Right atrium auricular region (tissue), 2 donors: ENCODE results near the gene GALNT10. TPM values are rescaled to one million over a fixed set of nuclear protein-coding genes. Genes with fewer than 3 reads are reported as not detected.

Experiments
- DNase-seq: peaks from one replicate; pipeline ENCODE4 v3.0.0-alpha.2; 2019; ENCODE audit warnings: low spot score
- H3K27ac ChIP-seq, 2 donors: fragments of 200-600 bp; sonication (generic); 1 replicate in 1 of 2; 2 replicates in 1 of 2; pipeline ENCODE4 v1.5.1; 2016 to 2019
- H3K27me3 ChIP-seq, 2 donors: fragments of 200-600 bp; sonication (generic); one replicate each; pipeline versions ENCODE4 v1.5.1 to v1.6.0; 2017 to 2019
- H3K36me3 ChIP-seq: fragments of 200-600 bp; sonication (generic); one replicate; pipeline ENCODE4 v1.5.1; 2016
- H3K4me1 ChIP-seq, 2 donors: fragments of 200-600 bp; sonication (generic); one replicate each; pipeline versions ENCODE4 v1.5.1 to v1.6.0; 2017 to 2019
- H3K4me3 ChIP-seq, 2 donors: fragments of 200-600 bp; sonication (generic); 1 replicate in 1 of 2; 2 replicates in 1 of 2; pipeline ENCODE4 v1.5.1; 2017 to 2019; ENCODE audit warnings: mild to moderate bottlenecking in 1 of 2, moderate library complexity in 1 of 2
- H3K9me3 ChIP-seq, 2 donors: fragments of 200-600 bp; sonication (generic); one replicate each; pipeline ENCODE4 v1.5.1; 2019
- total RNA-seq, 2 donors: library from RNA; depleted of rRNA; stranded (reverse); fragments of >200 nt; gene quantifications; one replicate each; pipeline ENCODE4 v1.1.0, GENCODE V29; 2016
- TF ChIP-seq, protein P1 (sequence below), 2 donors: fragments of 200-600 bp; sonication (generic); IDR thresholded peaks; one replicate each; pipeline ENCODE4 v1.5.1; 2019; ENCODE audit warnings: antibody characterized with exemption in 2 of 2

GALNT10 gene
- total RNA-seq, 2 donors from 2014 or later: 13.2 to 18.4 TPM

DNA sequence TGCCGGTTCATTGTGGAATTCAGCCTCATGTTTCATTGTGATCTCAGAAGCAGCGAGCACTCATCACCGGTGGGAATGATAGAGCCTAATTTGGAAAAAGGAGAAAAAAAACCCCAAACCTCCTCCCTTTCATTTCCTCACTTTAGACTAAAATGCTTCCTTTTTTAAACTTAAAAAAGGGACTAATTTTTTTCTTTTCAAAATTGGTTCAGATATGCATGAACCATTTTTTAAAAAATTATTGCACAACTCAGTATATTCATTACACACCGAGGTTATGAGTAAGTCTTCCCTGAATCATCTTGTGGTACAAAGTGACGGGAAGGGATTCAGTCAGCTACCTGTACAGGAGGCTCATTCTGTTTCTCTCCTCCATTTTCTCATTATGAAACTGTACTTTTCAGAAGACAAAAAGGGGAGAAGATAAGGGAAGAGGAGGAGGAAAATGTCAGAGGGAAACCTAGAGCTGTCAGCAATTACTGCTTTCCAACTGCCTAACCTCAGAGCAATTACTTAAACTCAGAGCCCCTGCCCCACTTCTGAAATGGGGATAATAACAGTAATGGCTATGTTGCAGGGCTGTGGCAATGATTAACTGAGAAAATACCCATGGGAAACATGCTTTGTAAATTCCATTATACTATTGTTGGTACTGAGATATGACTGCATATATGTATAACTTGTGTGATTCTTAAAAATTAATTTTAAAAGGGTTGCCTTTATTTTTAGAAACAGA, 24.0 kb downstream of the GALNT10 start:
- TF ChIP-seq, protein P1, sequence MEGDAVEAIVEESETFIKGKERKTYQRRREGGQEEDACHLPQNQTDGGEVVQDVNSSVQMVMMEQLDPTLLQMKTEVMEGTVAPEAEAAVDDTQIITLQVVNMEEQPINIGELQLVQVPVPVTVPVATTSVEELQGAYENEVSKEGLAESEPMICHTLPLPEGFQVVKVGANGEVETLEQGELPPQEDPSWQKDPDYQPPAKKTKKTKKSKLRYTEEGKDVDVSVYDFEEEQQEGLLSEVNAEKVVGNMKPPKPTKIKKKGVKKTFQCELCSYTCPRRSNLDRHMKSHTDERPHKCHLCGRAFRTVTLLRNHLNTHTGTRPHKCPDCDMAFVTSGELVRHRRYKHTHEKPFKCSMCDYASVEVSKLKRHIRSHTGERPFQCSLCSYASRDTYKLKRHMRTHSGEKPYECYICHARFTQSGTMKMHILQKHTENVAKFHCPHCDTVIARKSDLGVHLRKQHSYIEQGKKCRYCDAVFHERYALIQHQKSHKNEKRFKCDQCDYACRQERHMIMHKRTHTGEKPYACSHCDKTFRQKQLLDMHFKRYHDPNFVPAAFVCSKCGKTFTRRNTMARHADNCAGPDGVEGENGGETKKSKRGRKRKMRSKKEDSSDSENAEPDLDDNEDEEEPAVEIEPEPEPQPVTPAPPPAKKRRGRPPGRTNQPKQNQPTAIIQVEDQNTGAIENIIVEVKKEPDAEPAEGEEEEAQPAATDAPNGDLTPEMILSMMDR (IDR thresholded peaks at IDR 0.05): no peak
- DNase-seq: no peak
- Histone ChIP-seq H3K27me3 (no peaks in the 10 kb centered on the region), H3K4me1 (no peaks in the 10 kb centered on the region), H3K36me3 (no peaks in the 10 kb centered on the region), H3K27ac (no peak overlapping the region), H3K4me3 (no peak overlapping the region), H3K9me3 (no peaks in the 10 kb centered on the region)

DNA sequence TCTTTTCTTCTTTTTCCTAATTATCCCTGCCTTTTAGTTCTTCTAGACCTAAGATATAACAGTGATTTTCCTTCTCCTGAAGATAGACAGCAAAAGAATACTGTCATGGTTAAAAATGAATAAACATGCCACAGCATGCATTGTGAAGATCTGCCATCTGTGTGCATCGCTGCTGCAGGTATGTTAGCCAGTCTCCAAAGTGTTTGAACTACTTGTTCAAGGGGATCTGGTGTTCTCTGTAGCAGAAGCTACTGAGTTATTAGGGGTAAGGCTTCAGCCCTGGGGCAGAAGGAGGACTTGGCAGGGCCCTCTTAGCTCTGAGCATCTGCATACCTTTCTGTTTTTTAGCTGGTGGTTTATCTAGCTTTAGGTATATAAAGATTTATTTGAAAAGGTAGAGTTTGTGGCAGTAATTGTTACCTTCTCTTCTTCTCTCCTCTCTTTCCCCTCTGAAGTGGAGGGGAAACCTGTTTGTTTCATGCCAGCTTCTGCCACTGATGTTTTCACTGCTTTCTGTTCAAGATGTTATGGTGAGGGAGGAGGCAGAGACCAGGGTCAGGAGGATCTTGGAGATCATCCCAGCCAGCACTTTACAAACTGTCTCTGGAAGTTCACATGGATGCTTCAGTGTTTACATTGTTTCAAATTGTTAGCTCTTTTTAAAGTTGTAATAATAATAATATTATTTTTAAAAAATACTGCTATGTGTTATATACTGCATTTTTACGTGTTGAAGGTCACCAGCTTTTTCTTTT, 25.2 kb downstream of the GALNT10 start:
- H3K36me3 ChIP-seq: no peaks in the 10 kb centered on the region
- TF ChIP-seq, protein P1 (IDR thresholded peaks at IDR 0.05): no peak
- H3K27me3 ChIP-seq: no peaks in the 10 kb centered on the region
- no peak for DNase-seq
- no peak overlapping the region for H3K4me3 ChIP-seq
- no peaks in the 10 kb centered on the region for H3K9me3 ChIP-seq
- H3K27ac ChIP-seq: no peak overlapping the region
- peaks cover 0 to 5% of the 10 kb centered on the region in 2 donors for H3K4me1 ChIP-seq

DNA sequence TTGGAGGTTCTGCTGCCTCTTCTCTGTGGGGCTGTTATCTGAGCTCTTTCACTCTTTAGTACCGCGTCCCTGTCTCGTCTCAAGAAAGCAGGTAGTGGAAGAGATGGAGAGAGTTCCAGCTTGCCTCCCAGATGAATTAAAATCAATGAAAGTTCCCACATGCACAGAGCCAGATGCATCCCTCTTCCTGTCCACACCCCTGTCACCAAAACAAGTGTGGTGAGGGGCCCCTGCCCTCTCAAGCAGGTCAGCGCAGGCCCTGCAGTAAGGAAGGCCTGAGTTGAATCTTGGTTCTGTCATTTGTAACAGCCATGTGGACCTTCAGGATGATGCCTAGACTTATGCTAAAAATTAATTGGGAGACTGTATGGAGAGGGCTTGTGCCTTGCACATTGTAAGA, 26.9 kb downstream of the GALNT10 start:
- TF ChIP-seq, protein P1 (IDR thresholded peaks at IDR 0.05): no peak
- no peaks in the 10 kb centered on the region for H3K36me3 ChIP-seq
- H3K27me3 ChIP-seq: no peaks in the 10 kb centered on the region
- H3K27ac ChIP-seq: no peak overlapping the region
- no peaks in the 10 kb centered on the region for H3K9me3 ChIP-seq
- peaks cover 0 to 10% of the 10 kb centered on the region in 2 donors for H3K4me1 ChIP-seq
- H3K4me3 ChIP-seq: no peak overlapping the region
- no peak for DNase-seq

DNA sequence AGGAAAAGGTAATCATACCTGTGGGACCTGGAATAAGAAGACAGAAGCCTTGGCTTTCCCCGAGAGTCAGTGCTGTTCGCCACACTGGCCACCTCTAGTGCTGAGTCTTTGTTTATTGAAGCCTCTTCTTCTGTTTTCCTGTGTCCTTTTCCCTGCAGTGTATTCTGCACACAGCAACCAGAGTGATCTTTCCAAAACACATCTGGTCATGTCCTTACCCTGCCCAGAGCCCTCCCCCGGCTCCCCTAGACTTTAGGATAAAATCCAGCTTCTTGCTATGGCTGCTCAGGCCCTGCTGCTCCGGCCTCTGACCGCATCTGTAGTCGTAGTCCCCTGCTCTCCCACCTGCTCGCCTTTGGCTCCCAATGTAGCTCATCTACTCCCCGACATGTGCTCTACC, 28.3 kb downstream of the GALNT10 start:
- Histone ChIP-seq H3K4me1 (peaks cover 0 to 10% of the 10 kb centered on the region in 2 donors), H3K36me3 (no peaks in the 10 kb centered on the region), H3K27me3 (no peaks in the 10 kb centered on the region), H3K4me3 (no peak overlapping the region), H3K27ac (no peak overlapping the region), H3K9me3 (no peaks in the 10 kb centered on the region)
- TF ChIP-seq, protein P1 (IDR thresholded peaks at IDR 0.05): no peak
- no peak for DNase-seq

DNA sequence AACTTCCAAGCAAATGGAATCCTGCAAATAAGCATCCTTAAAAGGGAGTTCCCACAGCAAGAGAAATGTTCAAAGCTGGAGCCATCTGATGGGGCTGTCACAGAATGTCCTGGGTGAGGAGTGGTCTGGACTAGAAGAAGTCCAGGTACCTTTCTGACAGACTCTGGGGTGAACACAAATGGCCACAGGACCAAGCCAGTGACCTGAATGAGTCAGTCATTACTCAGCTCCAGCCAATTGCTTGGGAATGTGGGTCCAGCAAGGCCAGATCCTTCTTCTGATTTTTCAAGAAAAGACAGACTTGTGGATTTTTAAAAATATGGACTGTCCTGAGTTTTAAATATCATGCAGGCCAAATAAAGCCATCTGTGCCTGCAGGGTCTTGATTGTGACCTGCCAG, 30.1 kb downstream of the GALNT10 start:
- Histone ChIP-seq H3K4me3 (no peak overlapping the region), H3K27ac (no peak overlapping the region), H3K27me3 (no peaks in the 10 kb centered on the region), H3K4me1 (peaks cover 0 to 10% of the 10 kb centered on the region in 2 donors), H3K36me3 (no peaks in the 10 kb centered on the region), H3K9me3 (no peaks in the 10 kb centered on the region)
- DNase-seq: no peak
- TF ChIP-seq, protein P1 (IDR thresholded peaks at IDR 0.05): no peak
